ENCODE measurements around the gene RTP4. TPM values are rescaled to one million over a fixed set of nuclear protein-coding genes. Genes with fewer than 3 reads are reported as not detected.

The RTP4 gene
- total RNA-seq, 5 donors from 2014 or later (not counting 1 experiment from before 2014, with no cell fraction given) = 2.1 to 10.4 (median 6.0) TPM

GRCh38 chr3:187360596-187360995 is 7.6 kb upstream of the RTP4 start:
- Histone ChIP-seq H3K4me1 (ENCODE audit: control insufficient read depth in 1 of 2, extremely low read depth in 1 of 2, insufficient read depth in 2 of 2, low read length in 2 of 2) (no peaks in the 10 kb centered on the region), H3K27ac (ENCODE audit: low read length) (no peak overlapping the region), H3K9me3 (no peaks in the 10 kb centered on the region), H3K27me3 (replicated peaks in 1 of 2; ENCODE audit: control insufficient read depth in 2 of 2, extremely low read depth in 1 of 2, insufficient read depth in 2 of 2, low read length in 1 of 2) (peaks cover 0 to 2% of the 10 kb centered on the region in 2 experiments), H3K36me3 (ENCODE audit: control insufficient read depth in 2 of 2, extremely low read depth in 1 of 2, insufficient read depth in 1 of 2, low read length in 1 of 2) (no peaks in the 10 kb centered on the region), H3K4me3 (ENCODE audit: control insufficient read depth in 1 of 2, extremely low read depth in 1 of 2, low read length in 1 of 2) (no peak overlapping the region)
- ATAC-seq (replicated peaks in 1 of 4) (no peak), DNase-seq (no peak)
- H3K27me3 Mint-ChIP-seq = no peaks in the 10 kb centered on the region
- no peaks in the 10 kb centered on the region for H3K9me3 Mint-ChIP-seq
- ChIA-PET CTCF (no interaction called here), POLR2A (no interaction called here)
- no peaks in the 10 kb centered on the region for H3K4me1 Mint-ChIP-seq
- no peak overlapping the region for H3K4me3 Mint-ChIP-seq
- no peaks in the 10 kb centered on the region for H3K36me3 Mint-ChIP-seq
- WGBS (ENCODE audit: insufficient coverage) = 100% methylated on average over 1 of the region's 3 CpGs
- no peak overlapping the region for H3K27ac Mint-ChIP-seq

- H3K36me3 Mint-ChIP-seq = no peaks in the 10 kb centered on the region
- WGBS (ENCODE audit: insufficient coverage) = no CpG with 5 or more reads among the region's 2 CpGs
- CTCF ChIA-PET = no interaction called here
These were observed 6.3 kb upstream of the RTP4 start for GRCh38 chr3:187361835-187362234.

GRCh38 chr3:187367561-187368103 is 553 bp upstream of the RTP4 start:
- ChIA-PET POLR2A (interaction anchor here (0.5 to 1.1 kb wide), 4 partner anchors 11 to 1775 kb away, joined by 3 read pairs; no protein-coding TSS in a partner anchor), CTCF (interaction anchor here (0.5 to 1.4 kb wide), 7 partner anchors 9 to 802 kb away, joined by 3 to 6 read pairs (median 3); no protein-coding TSS in a partner anchor)
- peaks cover 31% of the 10 kb centered on the region for H3K36me3 Mint-ChIP-seq
- H3K27me3 Mint-ChIP-seq = no peaks in the 10 kb centered on the region
- Histone ChIP-seq H3K4me3 (ENCODE audit: control insufficient read depth in 1 of 2, extremely low read depth in 1 of 2, low read length in 1 of 2) (peak overlapping the region; percentile 79 to 95), H3K36me3 (ENCODE audit: control insufficient read depth in 2 of 2, extremely low read depth in 1 of 2, insufficient read depth in 1 of 2, low read length in 1 of 2) (peaks cover 0 to 24% of the 10 kb centered on the region in 2 donors), H3K27me3 (replicated peaks in 1 of 2; ENCODE audit: control insufficient read depth in 2 of 2, extremely low read depth in 1 of 2, insufficient read depth in 2 of 2, low read length in 1 of 2) (no peaks in the 10 kb centered on the region), H3K27ac (ENCODE audit: low read length) (peak overlapping the region; percentile 93), H3K9me3 (no peaks in the 10 kb centered on the region), H3K4me1 (ENCODE audit: control insufficient read depth in 1 of 2, extremely low read depth in 1 of 2, insufficient read depth in 2 of 2, low read length in 2 of 2) (peaks cover 5 to 16% of the 10 kb centered on the region in 2 experiments)
- over 99% methylated on average over 14 of the region's 29 CpGs for WGBS (ENCODE audit: insufficient coverage)
- peaks cover 31 to 42% (median 36%) of the 10 kb centered on the region in 3 donors for H3K4me1 Mint-ChIP-seq
- peak in 2 of 4 experiments; percentile 19 to 20 for ATAC-seq (replicated peaks in 1 of 4)
- DNase-seq = peak in 6 of 35 experiments; percentile 2 to 35 (median 6)
- H3K4me3 Mint-ChIP-seq = peak overlapping the region; percentile 91 to 96 (median 95)
- peak overlapping the region; percentile 98 to 99 for H3K27ac Mint-ChIP-seq
- peaks cover 0 to 12% (median 0%) of the 10 kb centered on the region in 3 donors for H3K9me3 Mint-ChIP-seq

More at GRCh38 chr3:187361835-187362234, 6.3 kb upstream of the RTP4 start:
- POLR2A ChIA-PET = no interaction called here
- no peak overlapping the region for H3K27ac ChIP-seq (ENCODE audit: low read length)
- H3K9me3 Mint-ChIP-seq = no peaks in the 10 kb centered on the region
- no peak overlapping the region for H3K4me3 Mint-ChIP-seq
- DNase-seq (no peak), ATAC-seq (replicated peaks in 1 of 4) (no peak)
- H3K27ac Mint-ChIP-seq = no peak overlapping the region
- H3K4me1 Mint-ChIP-seq = peaks cover 0 to under 1% (median under 1%) of the 10 kb centered on the region in 3 donors
- H3K4me3 ChIP-seq (ENCODE audit: control insufficient read depth in 1 of 2, extremely low read depth in 1 of 2, low read length in 1 of 2) = no peak overlapping the region
- peaks cover 0 to 2% of the 10 kb centered on the region in 2 experiments for H3K27me3 ChIP-seq (replicated peaks in 1 of 2; ENCODE audit: control insufficient read depth in 2 of 2, extremely low read depth in 1 of 2, insufficient read depth in 2 of 2, low read length in 1 of 2)
- no peaks in the 10 kb centered on the region for H3K9me3 ChIP-seq
- H3K4me1 ChIP-seq (ENCODE audit: control insufficient read depth in 1 of 2, extremely low read depth in 1 of 2, insufficient read depth in 2 of 2, low read length in 2 of 2) = no peaks in the 10 kb centered on the region
- H3K27me3 Mint-ChIP-seq = no peaks in the 10 kb centered on the region
- no peaks in the 10 kb centered on the region for H3K36me3 ChIP-seq (ENCODE audit: control insufficient read depth in 2 of 2, extremely low read depth in 1 of 2, insufficient read depth in 1 of 2, low read length in 1 of 2)

- Histone ChIP-seq H3K27me3 (replicated peaks in 1 of 2; ENCODE audit: control insufficient read depth in 2 of 2, extremely low read depth in 1 of 2, insufficient read depth in 2 of 2, low read length in 1 of 2) (no peaks in the 10 kb centered on the region), H3K27ac (ENCODE audit: low read length) (peak overlapping the region; percentile 93), H3K4me3 (ENCODE audit: control insufficient read depth in 1 of 2, extremely low read depth in 1 of 2, low read length in 1 of 2) (peak overlapping the region; percentile 79 to 95), H3K4me1 (ENCODE audit: control insufficient read depth in 1 of 2, extremely low read depth in 1 of 2, insufficient read depth in 2 of 2, low read length in 2 of 2) (peaks cover 5 to 16% of the 10 kb centered on the region in 2 experiments), H3K9me3 (peaks cover under 1% of the 10 kb centered on the region), H3K36me3 (ENCODE audit: control insufficient read depth in 2 of 2, extremely low read depth in 1 of 2, insufficient read depth in 1 of 2, low read length in 1 of 2) (peaks cover 0 to 30% of the 10 kb centered on the region in 2 donors)
- Mint-ChIP-seq H3K27me3 (no peaks in the 10 kb centered on the region), H3K27ac (peak overlapping the region; percentile 98 to 99), H3K9me3 (peaks cover 0 to 17% (median 0%) of the 10 kb centered on the region in 3 donors), H3K4me1 (peaks cover 31 to 50% (median 36%) of the 10 kb centered on the region in 3 donors), H3K36me3 (peaks cover 44% of the 10 kb centered on the region), H3K4me3 (peak overlapping the region; percentile 91 to 96 (median 95))
- WGBS (ENCODE audit: insufficient coverage) = 0% methylated on average over 1 of the region's 1 CpG
- ChIA-PET POLR2A (no interaction called here), CTCF (interaction anchor here (0.9 to 1.4 kb wide), 4 partner anchors 247 to 371 kb away, joined by 3 to 6 read pairs (median 4); no protein-coding TSS in a partner anchor)
- DNase-seq (peak in 1 of 35 experiments; percentile 8), ATAC-seq (replicated peaks in 1 of 4) (peak in 2 of 4 experiments; percentile 11 to 16)
These were observed 883 bp downstream of the RTP4 start for GRCh38 chr3:187369089-187369447.

- Histone ChIP-seq H3K27me3 (replicated peaks in 1 of 2; ENCODE audit: control insufficient read depth in 2 of 2, extremely low read depth in 1 of 2, insufficient read depth in 2 of 2, low read length in 1 of 2) (no peaks in the 10 kb centered on the region), H3K9me3 (peaks cover 4% of the 10 kb centered on the region), H3K27ac (ENCODE audit: low read length) (no peak overlapping the region), H3K36me3 (ENCODE audit: control insufficient read depth in 2 of 2, extremely low read depth in 1 of 2, insufficient read depth in 1 of 2, low read length in 1 of 2) (peaks cover 0 to 30% of the 10 kb centered on the region in 2 donors), H3K4me1 (ENCODE audit: control insufficient read depth in 1 of 2, extremely low read depth in 1 of 2, insufficient read depth in 2 of 2, low read length in 2 of 2) (peaks cover 5 to 16% of the 10 kb centered on the region in 2 experiments), H3K4me3 (ENCODE audit: control insufficient read depth in 1 of 2, extremely low read depth in 1 of 2, low read length in 1 of 2) (no peak overlapping the region)
- ATAC-seq (replicated peaks in 1 of 4) = no peak
- Mint-ChIP-seq H3K4me1 (peaks cover 36 to 59% (median 36%) of the 10 kb centered on the region in 3 donors), H3K9me3 (peaks cover 0 to 27% (median 4%) of the 10 kb centered on the region in 3 donors), H3K27me3 (no peaks in the 10 kb centered on the region), H3K27ac (no peak overlapping the region), H3K36me3 (peaks cover 53% of the 10 kb centered on the region), H3K4me3 (peak overlapping the region; percentile 67 to 91 (median 79))
- no peak for DNase-seq
- WGBS (ENCODE audit: insufficient coverage) = no CpG with 5 or more reads among the region's 3 CpGs
- ChIA-PET CTCF (interaction anchor here (0.5 to 0.7 kb wide), 2 partner anchors 150 to 255 kb away, joined by 3 to 4 read pairs; no protein-coding TSS in a partner anchor), POLR2A (no interaction called here)
These were observed 1.9 kb downstream of the RTP4 start for GRCh38 chr3:187370051-187370450.

- H3K36me3 ChIP-seq (ENCODE audit: control insufficient read depth in 2 of 2, extremely low read depth in 1 of 2, insufficient read depth in 1 of 2, low read length in 1 of 2) = peaks cover 4 to 28% of the 10 kb centered on the region in 2 donors
- Mint-ChIP-seq H3K27me3 (no peaks in the 10 kb centered on the region), H3K4me3 (no peak overlapping the region), H3K36me3 (peaks cover 94% of the 10 kb centered on the region), H3K27ac (no peak overlapping the region), H3K9me3 (peaks cover 0 to 37% (median 10%) of the 10 kb centered on the region in 3 donors), H3K4me1 (peaks cover 8 to 56% (median 20%) of the 10 kb centered on the region in 3 donors)
- ATAC-seq (replicated peaks in 1 of 4) (no peak), DNase-seq (no peak)
- 0% methylated on average over 1 of the region's 5 CpGs for WGBS (ENCODE audit: insufficient coverage)
- POLR2A ChIA-PET = interaction anchor here in 1 of 2 donors (0.7 kb wide), 1 partner anchor 199 kb away, joined by 3 read pairs; no protein-coding TSS in a partner anchor
- peaks cover 0 to 5% of the 10 kb centered on the region in 2 experiments for H3K4me1 ChIP-seq (ENCODE audit: control insufficient read depth in 1 of 2, extremely low read depth in 1 of 2, insufficient read depth in 2 of 2, low read length in 2 of 2)
- no peak overlapping the region for H3K27ac ChIP-seq (ENCODE audit: low read length)
- CTCF ChIA-PET = no interaction called here
- H3K9me3 ChIP-seq = peaks cover 4% of the 10 kb centered on the region
- no peaks in the 10 kb centered on the region for H3K27me3 ChIP-seq (replicated peaks in 1 of 2; ENCODE audit: control insufficient read depth in 2 of 2, extremely low read depth in 1 of 2, insufficient read depth in 2 of 2, low read length in 1 of 2)
- H3K4me3 ChIP-seq (ENCODE audit: control insufficient read depth in 1 of 2, extremely low read depth in 1 of 2, low read length in 1 of 2) = no peak overlapping the region
These were observed 7.4 kb downstream of the RTP4 start for GRCh38 chr3:187375581-187375980.

Measured in T-cell (primary cell).